Adrenal gland (tissue), 12 donors: ENCODE measurements around the gene XIRP2. TPM values are rescaled to one million over a fixed set of nuclear protein-coding genes. Genes with fewer than 3 reads are reported as not detected.

Experiments
- DNase-seq, 7 donors: peaks; one replicate each; pipeline ENCODE4 v3.0.0-alpha.2; 2019 to 2020
- H3K27ac ChIP-seq, 5 donors: fragments of 200-600 bp; sonication (generic) in 4 of 5; 1 replicate in 3 of 5; 2 replicates in 2 of 5; pipeline versions ENCODE4 v1.5.1 to v1.8.0; 2016 to 2020; ENCODE audit warnings: mild to moderate bottlenecking in 1 of 5
- H3K27me3 ChIP-seq: fragments of 200-600 bp; 2 replicates; pipeline ENCODE4 v1.8.0; 2021
- H3K36me3 ChIP-seq, 2 donors: fragments of 200-600 bp; replicated peaks in 1 of 2; 1 replicate in 1 of 2; 2 replicates in 1 of 2; pipeline versions ENCODE4 v1.5.1 to v1.8.0; 2018 to 2022
- H3K4me1 ChIP-seq, 2 donors: fragments of 200-600 bp; replicated peaks in 1 of 2; 1 replicate in 1 of 2; 2 replicates in 1 of 2; pipeline versions ENCODE4 v1.5.1 to v1.8.0; 2018 to 2021
- H3K4me3 ChIP-seq, 4 donors: fragments of 200-600 bp; sonication (generic) in 3 of 4; one replicate each; pipeline ENCODE4 v1.5.1; 2016 to 2018
- H3K9me3 ChIP-seq, 3 donors: fragments of 200-600 bp; sonication (generic) in 1 of 3; replicated peaks in 1 of 3; 1 replicate in 2 of 3; 2 replicates in 1 of 3; pipeline versions ENCODE4 v1.5.1 to v1.8.0; 2016 to 2021
- POLR2A ChIP-seq, 2 donors: fragments of 450-650 bp; IDR thresholded peaks; one replicate each; pipeline ENCODE4 v1.6.1; 2017; ENCODE audit warnings: antibody characterized with exemption in 2 of 2, mild to moderate bottlenecking in 2 of 2, moderate library complexity in 1 of 2
- WGBS, 4 donors: extraction: QIAGEN DNeasy Blood & Tissue Kit in 2 of 4; methylation state at CpG; one replicate each; pipeline versions ENCODE4 v1.1.5 to v1.1.7; 2013 to 2017; 5-methylcytosine and 5-hydroxymethylcytosine counted together
- intact Hi-C, 2 donors: fragments of 100-400 bp; cut with DNase I; formaldehyde crosslinking; loops; one replicate each; pipeline versions ENCODE4 v1.14.1 to v1.15.0; 2022 to 2023
- polyA plus RNA-seq, 3 donors: library from polyadenylated mRNA; stranded (reverse); fragments of 200-250 nt in 2 of 3; fragments of 350-450 nt in 1 of 3; fragmentation: Illumina TruSeq in 1 of 3; extraction: RNeasy Lipid Tissue Mini Kit (QIAGEN cat#74804) in 1 of 3; gene quantifications; one replicate each; pipeline ENCODE4 v1.2.3, GENCODE V29; 2013 to 2014
- total RNA-seq, 9 donors: library from RNA; depleted of rRNA in 4 of 9; stranded (reverse); fragments of >200 nt in 4 of 9; fragments of 120-200 nt in 1 of 9; fragmentation: NEBNext Ultra II Directional in 1 of 9; extraction: Animal tissue kit (Norgen Biotek cat#: 25700) in 1 of 9; gene quantifications; one replicate each; pipeline versions ENCODE4 v1.1.0 to v1.2.4, GENCODE V29; 2013 to 2023
- TF ChIP-seq, protein P1 (sequence below), 6 experiments: fragments of 450-650 bp in 4 of 6; fragments of 200-600 bp in 2 of 6; sonication (generic) in 1 of 6; IDR thresholded peaks; 1 replicate in 5 of 6; 2 replicates in 1 of 6; pipeline versions ENCODE4 v1.5.1 to v1.8.0; 2016 to 2021; ENCODE audit warnings: antibody characterized with exemption in 6 of 6, mild to moderate bottlenecking in 2 of 6, moderate library complexity in 1 of 6
- donor health status: healthy with polysubstance abuse.
- donor health status: Bipolar disorder and iron deficiency.
- donor health status: DM: yes; HTN: yes; CAD: no.
- donor health status: DM: no; HTN: no; CAD: no.
- donor health status: DM: no; HTN: no; CAD: no.
- donor health status: DM: yes; HTN: yes; CAD: no.

The XIRP2 gene
- total and polyA plus RNA-seq, 12 donors, result 0.06 to 1.3 (median 0.17) TPM; not detected in 7

DNA sequence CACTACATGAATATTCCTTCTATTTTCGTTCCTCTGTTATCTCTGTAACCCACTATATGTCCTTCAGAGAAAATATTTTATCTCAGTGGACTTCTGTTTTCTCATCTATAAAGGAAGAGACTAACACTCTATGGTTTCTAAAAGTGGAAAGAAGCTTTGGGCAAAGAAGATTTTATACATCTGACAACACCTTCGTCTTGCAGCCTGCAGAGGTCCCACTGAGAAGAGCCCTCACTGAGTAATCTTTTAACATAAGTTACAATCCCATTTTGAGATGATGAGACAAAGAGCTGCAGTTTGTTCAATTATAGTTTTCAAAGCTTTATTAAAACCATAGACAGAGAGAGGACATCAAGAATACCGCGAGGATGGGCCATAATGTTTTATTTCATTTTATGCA is 28.7 kb downstream of the XIRP2 start:
- TF ChIP-seq, protein P1, sequence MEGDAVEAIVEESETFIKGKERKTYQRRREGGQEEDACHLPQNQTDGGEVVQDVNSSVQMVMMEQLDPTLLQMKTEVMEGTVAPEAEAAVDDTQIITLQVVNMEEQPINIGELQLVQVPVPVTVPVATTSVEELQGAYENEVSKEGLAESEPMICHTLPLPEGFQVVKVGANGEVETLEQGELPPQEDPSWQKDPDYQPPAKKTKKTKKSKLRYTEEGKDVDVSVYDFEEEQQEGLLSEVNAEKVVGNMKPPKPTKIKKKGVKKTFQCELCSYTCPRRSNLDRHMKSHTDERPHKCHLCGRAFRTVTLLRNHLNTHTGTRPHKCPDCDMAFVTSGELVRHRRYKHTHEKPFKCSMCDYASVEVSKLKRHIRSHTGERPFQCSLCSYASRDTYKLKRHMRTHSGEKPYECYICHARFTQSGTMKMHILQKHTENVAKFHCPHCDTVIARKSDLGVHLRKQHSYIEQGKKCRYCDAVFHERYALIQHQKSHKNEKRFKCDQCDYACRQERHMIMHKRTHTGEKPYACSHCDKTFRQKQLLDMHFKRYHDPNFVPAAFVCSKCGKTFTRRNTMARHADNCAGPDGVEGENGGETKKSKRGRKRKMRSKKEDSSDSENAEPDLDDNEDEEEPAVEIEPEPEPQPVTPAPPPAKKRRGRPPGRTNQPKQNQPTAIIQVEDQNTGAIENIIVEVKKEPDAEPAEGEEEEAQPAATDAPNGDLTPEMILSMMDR (IDR thresholded peaks at IDR 0.05), result no peak
- TF ChIP-seq POLR2A (IDR thresholded peaks at IDR 0.05), result no peak

DNA sequence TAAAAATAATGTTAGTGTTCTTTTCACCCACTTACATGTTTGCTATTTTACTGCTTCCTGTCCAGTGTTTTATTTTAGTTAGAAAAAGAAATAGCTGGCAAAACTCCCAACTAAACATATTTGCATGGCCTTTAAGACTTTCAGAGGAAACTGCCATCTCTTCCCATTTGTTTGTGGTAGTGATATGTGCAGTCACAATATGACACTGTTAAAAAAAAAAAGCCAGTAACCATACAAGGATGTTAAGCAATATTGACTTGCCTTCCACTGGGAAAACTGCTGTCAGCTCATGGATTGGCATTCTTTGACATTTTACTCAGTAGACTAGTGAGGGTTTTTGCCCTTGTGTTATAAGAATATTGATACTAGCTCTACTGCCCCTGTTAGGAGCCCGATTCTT is 29.1 kb downstream of the XIRP2 start:
- no peak for TF ChIP-seq POLR2A (IDR thresholded peaks at IDR 0.05)
- intact Hi-C loops, result no loop called here
- DNase-seq, result no peak

More for the DNA sequence above, 28.7 kb downstream of the XIRP2 start:
- H3K27ac ChIP-seq, result no peak overlapping the region
- intact Hi-C loops, result no loop called here
- WGBS, 4 donors, result 36 to 53% (median 45%) methylated on average over 4 of the region's 4 CpGs
- no peaks in the 10 kb centered on the region for H3K4me1 ChIP-seq
- H3K36me3 ChIP-seq, result no peaks in the 10 kb centered on the region
- DNase-seq, result no peak
- no peak overlapping the region for H3K4me3 ChIP-seq
- H3K9me3 ChIP-seq, result no peaks in the 10 kb centered on the region
- H3K27me3 ChIP-seq, result no peaks in the 10 kb centered on the region

GRCh38 chr2:166921261-166921896 is 33.1 kb downstream of the XIRP2 start:
- Histone ChIP-seq H3K4me1 (no peaks in the 10 kb centered on the region), H3K27me3 (no peaks in the 10 kb centered on the region), H3K27ac (no peak overlapping the region), H3K9me3 (no peaks in the 10 kb centered on the region), H3K4me3 (no peak overlapping the region), H3K36me3 (no peaks in the 10 kb centered on the region)
- intact Hi-C loops, result no loop called here
- DNase-seq, result no peak
- TF ChIP-seq POLR2A (IDR thresholded peaks at IDR 0.05), result no peak
- TF ChIP-seq, protein P1 (IDR thresholded peaks at IDR 0.05), result no peak
- 88 to 91% (median 89%) methylated on average over 2 of the region's 2 CpGs for WGBS, 4 donors

More for the DNA sequence above, 29.1 kb downstream of the XIRP2 start:
- WGBS, 4 donors, result 64 to 77% (median 68%) methylated on average over 1 of the region's 1 CpG
- no peak overlapping the region for H3K4me3 ChIP-seq
- no peaks in the 10 kb centered on the region for H3K9me3 ChIP-seq
- no peaks in the 10 kb centered on the region for H3K4me1 ChIP-seq
- H3K27me3 ChIP-seq, result no peaks in the 10 kb centered on the region
- H3K27ac ChIP-seq, result no peak overlapping the region
- H3K36me3 ChIP-seq, result no peaks in the 10 kb centered on the region

- H3K36me3 ChIP-seq, result no peaks in the 10 kb centered on the region
- intact Hi-C loops, result no loop called here
- DNase-seq, result no peak
- no peaks in the 10 kb centered on the region for H3K9me3 ChIP-seq
- TF ChIP-seq, protein P1 (IDR thresholded peaks at IDR 0.05), result no peak
- no peak for TF ChIP-seq POLR2A (IDR thresholded peaks at IDR 0.05)
- no peak overlapping the region for H3K4me3 ChIP-seq
- no peaks in the 10 kb centered on the region for H3K27me3 ChIP-seq
- H3K4me1 ChIP-seq, result no peaks in the 10 kb centered on the region
- H3K27ac ChIP-seq, result no peak overlapping the region
These were observed 36.7 kb downstream of the XIRP2 start for GRCh38 chr2:166924967-166925366.

GRCh38 chr2:166926657-166927056 is 38.4 kb downstream of the XIRP2 start:
- H3K4me3 ChIP-seq, result no peak overlapping the region
- H3K27ac ChIP-seq, result no peak overlapping the region
- no peaks in the 10 kb centered on the region for H3K4me1 ChIP-seq
- H3K27me3 ChIP-seq, result no peaks in the 10 kb centered on the region
- no peaks in the 10 kb centered on the region for H3K36me3 ChIP-seq
- H3K9me3 ChIP-seq, result no peaks in the 10 kb centered on the region
- WGBS, 4 donors, result 50 to 76% (median 72%) methylated on average over 1 of the region's 1 CpG
- TF ChIP-seq, protein P1 (IDR thresholded peaks at IDR 0.05), result no peak
- TF ChIP-seq POLR2A (IDR thresholded peaks at IDR 0.05), result no peak
- no peak for DNase-seq
- intact Hi-C loops, result no loop called here
